ENCODE data around the gene SAFB.

SAFB gene

GRCh38 chr19:5612891-5613865 lies 9.7 kb upstream of the SAFB start:
- TF ChIP-seq TSHZ2 (CRISPR knock-in tag; IDR thresholded peaks at IDR 0.05) = no peak
- TF ChIP-seq TOX (CRISPR knock-in tag; IDR thresholded peaks at IDR 0.05; ENCODE audit: borderline replicate concordance) = no peak
- TF ChIP-seq BACH2 (CRISPR knock-in tag; IDR thresholded peaks at IDR 0.05; ENCODE audit: borderline replicate concordance) = no peak
- no peak for TF ChIP-seq RARB (CRISPR knock-in tag; IDR thresholded peaks at IDR 0.05)
- no peak for TF ChIP-seq ZFP30 (CRISPR knock-in tag; IDR thresholded peaks at IDR 0.05)
- no peak for TF ChIP-seq POU6F1 (CRISPR knock-in tag; IDR thresholded peaks at IDR 0.05; ENCODE audit: borderline replicate concordance, low read depth)
- no peak for TF ChIP-seq ISL1 (CRISPR knock-in tag; IDR thresholded peaks at IDR 0.05)
- no peak for TF ChIP-seq PPARA (CRISPR knock-in tag; IDR thresholded peaks at IDR 0.05; ENCODE audit: borderline replicate concordance)
- no peak for TF ChIP-seq ZNF8 (CRISPR knock-in tag; IDR thresholded peaks at IDR 0.05)
- no peak for TF ChIP-seq ZNF70 (CRISPR knock-in tag; IDR thresholded peaks at IDR 0.05)
- TF ChIP-seq ZFP3 (CRISPR knock-in tag; IDR thresholded peaks at IDR 0.05) = no peak
- no peak for TF ChIP-seq ESRRG (CRISPR knock-in tag; IDR thresholded peaks at IDR 0.05)
- TF ChIP-seq GLIS3 (CRISPR knock-in tag; IDR thresholded peaks at IDR 0.05) = no peak
- TF ChIP-seq ZNF565 (CRISPR knock-in tag; conservative IDR thresholded peaks at IDR 0.05; ENCODE audit: low read depth) = no peak
- no peak for TF ChIP-seq OSR1 (CRISPR knock-in tag; IDR thresholded peaks at IDR 0.05)
- TF ChIP-seq CSRNP3 (CRISPR knock-in tag; IDR thresholded peaks at IDR 0.05) = no peak
- no peak for TF ChIP-seq ZC3H10 (CRISPR knock-in tag; IDR thresholded peaks at IDR 0.05)
- ATAC-seq = no peak

- ATAC-seq = no peak; the same call in 2 of the 3 replicates
- TF ChIP-seq BACH2 (CRISPR knock-in tag; IDR thresholded peaks at IDR 0.05; ENCODE audit: borderline replicate concordance) = no peak
- TF ChIP-seq PATZ1 (CRISPR knock-in tag; IDR thresholded peaks at IDR 0.05; ENCODE audit: borderline replicate concordance) = no peak
- TF ChIP-seq ZNF8 (CRISPR knock-in tag; IDR thresholded peaks at IDR 0.05) = no peak
- TF ChIP-seq TSHZ2 (CRISPR knock-in tag; IDR thresholded peaks at IDR 0.05) = no peak
- no peak for TF ChIP-seq OSR1 (CRISPR knock-in tag; IDR thresholded peaks at IDR 0.05)
- no peak for TF ChIP-seq ZNF70 (CRISPR knock-in tag; IDR thresholded peaks at IDR 0.05)
- TF ChIP-seq TCF4 (CRISPR knock-in tag; IDR thresholded peaks at IDR 0.05; ENCODE audit: borderline replicate concordance) = no peak
These were observed 7.0 kb upstream of the SAFB start for GRCh38 chr19:5615756-5616327.
